ENCODE measurements around the gene PCBP3.
"Not testable (repeated sequence)": the region's sequence is repeated elsewhere in the genome, so short reads cannot be mapped to it uniquely, and the experiment has no call there.

The PCBP3 gene

DNA sequence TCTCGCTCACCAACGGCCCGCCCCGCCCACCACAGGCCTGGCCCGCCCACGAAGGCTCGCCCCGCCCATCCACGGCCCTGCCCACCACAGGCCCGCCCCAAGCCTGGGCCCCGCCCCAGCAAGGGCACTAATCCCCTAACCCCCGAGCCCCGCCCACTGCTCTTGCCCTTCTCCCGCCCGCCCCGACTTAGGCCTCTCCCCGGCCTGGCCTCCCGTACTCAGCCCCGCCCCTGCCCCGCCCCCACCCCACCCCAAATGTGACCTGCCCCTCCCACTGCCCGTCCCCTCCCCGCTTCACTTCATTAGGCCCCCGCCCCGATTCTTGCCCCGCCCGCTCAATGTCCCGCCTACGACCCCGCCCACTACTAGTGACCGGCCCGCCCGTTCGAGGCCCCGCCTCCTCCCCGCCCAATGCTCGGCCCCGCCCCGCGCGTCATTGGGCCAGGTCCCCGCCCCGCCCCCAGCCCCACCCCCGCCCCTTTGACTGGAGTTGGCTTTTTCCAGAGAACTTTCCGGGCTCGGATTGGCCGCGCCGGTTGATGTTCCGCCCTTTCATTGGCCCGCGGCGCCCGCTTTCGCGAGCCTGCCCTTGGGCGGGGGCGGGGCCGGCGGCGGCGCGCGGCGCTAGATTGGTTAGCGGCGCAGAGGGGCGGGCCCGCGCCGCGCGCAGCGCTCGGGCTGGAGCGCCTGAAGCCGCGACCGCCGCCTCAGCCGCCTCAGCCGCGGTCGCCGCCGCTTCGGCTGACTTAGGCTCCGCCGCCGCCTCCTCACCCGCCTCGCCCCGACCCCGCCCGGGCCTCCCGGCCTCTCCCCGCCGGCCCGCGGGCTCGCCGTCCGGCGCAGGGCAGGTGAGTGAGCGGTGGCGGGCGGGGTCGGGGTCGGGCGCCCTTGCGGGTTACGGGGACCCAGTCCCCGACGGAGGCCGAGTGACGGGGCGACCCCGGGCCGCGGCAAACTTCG lies at the start of gene PCBP3:
Gene PCBP3 (plus strand): TSS at position 705 of the 960 bp plus-strand sequence. CDS start 206,361 bp downstream, outside the sequence.
- peak; percentile 97 to 98 for DNase-seq

DNA sequence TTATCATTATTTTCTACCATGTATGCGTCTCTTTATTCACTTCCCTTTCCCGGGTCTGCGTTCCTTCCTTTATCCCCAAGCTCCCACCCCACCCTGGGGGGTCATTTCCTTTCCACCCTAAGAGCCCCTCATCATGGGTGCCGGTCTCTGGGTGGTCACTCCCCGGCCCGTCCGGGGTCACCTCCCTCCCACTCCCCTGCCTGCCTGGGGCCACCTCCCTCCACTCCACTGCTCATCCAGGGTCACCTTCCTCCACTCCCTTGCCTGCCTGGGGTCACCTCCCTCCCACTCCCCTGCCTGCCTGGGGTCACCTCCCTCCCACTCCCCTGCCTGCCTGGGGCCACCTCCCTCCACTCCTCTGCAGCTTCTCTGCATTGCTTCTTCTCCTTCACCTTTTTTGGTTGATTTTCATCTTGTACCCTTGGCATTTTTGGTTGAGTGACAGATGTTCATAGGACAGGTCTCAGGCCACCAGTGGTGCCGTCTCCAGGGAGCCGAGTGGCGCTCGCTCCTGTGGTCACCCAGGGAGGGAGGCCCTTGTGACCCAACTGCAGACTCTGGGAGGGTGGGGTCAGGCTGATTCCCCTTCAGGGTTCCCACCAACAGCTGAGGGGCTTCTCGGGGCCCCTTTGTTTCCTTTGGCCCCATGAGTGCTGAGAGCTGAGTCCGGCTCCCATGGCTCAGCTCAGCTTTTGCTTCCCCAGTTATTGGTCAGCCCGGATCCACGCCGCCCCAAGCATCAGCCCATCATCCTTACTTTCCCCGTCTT lies 48.6 kb upstream of the PCBP3 start:
- no peak for DNase-seq

DNA sequence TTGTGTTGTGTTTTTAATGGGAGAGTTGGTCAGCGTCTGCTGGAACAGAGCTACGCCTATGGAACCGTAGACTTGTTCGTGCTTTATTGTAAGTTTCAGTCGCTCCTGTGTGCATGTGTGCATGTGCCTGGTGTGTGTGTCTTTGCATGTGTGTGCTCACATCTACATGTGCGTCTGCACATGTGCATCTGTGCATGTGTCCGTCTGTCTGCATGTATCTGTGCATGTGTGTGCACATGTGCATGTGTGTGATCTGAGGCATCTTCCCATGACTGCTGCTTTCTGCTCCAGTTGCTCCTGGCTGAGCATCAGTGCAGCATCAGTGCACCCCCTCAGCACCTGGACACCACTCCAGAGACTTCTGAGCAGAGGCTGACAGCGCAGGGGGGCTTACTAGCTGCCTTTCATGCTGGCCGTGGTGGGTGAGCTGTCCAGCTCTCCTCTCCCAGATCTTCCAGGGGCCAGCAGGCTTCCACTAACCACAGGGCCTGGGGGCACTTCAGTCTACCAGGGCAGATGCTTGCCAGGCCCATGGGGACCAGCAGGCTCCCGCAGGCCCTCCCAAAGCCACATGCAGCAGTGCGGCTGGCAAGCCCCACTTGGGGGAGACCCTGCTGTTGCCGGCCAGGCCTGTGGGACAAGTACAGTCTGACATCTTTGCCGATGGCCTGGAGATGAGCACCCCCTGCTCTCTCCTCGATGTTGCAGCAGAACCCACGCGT lies 47.8 kb upstream of the PCBP3 start:
- no peak for DNase-seq

DNA sequence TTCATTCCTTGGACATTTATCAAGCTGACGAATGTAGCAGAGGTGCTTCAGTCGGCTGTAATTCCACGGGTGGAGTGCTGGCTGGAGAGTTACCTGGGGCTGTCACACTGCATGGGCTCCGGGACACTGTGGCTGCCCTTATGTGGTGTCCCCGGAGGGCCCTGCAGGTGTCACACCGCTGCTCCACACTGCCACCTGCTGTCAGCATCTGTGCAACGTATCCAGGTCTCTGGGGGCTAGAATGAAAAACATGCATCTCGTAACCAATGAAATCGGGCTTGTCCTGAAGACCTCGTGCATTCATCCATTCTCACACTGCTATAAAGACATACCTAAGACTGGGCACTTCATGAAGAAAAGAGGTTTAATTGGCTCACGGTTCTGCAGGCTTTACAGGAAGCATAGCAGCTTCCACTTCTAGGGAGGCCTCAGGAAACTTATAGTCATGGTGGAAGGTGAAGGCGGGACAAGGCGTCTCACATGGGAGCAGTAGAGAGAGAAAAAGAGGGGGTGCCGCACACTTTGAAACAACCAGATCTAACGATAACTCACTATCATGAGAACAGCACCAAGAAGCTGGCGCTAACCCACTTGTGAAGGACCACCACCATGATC lies 46.7 kb upstream of the PCBP3 start:
- peak; percentile 85 to 90 for DNase-seq

DNA sequence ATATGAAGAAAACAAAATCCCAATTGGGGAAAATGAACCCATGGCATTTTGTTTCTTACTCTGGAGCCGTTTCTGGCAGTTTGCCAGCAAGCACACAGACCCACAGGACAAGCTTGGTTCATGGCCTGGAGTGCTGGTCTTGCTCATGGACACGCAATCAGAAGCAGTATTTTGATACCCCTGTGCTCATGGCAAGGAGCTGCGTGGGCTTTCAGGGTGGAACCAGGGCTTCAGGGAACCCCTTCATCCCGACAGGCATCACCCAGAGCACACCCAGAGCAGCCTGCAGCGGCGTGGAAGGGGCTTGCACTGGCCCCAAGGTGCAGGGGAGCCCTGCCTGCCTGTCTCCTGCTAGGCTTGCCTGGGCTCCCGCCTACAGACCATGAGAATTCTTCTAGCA lies 45.4 kb upstream of the PCBP3 start:
- no peak for DNase-seq

DNA sequence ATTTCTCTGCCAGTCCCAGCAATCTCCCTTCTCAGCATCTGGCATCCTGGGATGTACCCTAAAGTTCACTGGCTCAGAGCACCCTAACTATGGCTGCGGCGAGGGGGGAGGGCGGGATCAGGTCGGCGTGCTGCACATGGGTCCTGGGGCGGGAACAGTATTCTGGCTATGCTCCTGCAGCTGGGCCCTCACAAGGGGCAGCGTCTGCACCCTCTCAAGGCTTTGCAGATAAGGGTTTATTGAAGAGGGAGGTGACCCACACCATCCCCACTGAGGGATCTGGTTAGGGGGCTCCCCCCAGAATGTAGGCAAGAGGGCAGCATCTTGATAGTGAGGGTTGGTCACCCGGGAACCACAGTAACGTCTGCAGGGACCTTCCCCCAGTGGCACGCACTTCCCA lies 44.9 kb upstream of the PCBP3 start:
- DNase-seq, result no peak

DNA sequence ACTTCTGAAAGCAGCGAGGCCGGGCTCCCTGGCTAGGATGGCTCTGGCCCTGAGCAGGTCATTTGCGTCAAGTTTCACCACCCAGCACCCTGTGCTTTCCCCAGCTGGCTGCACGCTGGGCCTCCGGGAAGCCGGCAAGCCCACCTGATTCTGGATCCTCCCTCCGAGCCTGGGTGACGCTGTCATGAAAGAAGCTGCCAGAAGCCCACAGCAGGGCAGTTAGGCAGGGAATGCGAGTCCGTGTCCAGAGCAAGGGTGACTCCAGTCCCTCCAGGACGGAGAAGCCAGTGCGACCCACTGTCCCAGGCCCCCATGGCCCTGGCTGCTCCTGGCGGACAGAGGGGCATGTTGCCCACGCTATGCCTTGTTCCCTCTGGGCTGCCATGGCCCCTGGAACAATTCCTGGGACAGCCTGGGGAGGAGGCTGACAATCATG lies 44.4 kb upstream of the PCBP3 start:
- DNase-seq, result no peak

DNA sequence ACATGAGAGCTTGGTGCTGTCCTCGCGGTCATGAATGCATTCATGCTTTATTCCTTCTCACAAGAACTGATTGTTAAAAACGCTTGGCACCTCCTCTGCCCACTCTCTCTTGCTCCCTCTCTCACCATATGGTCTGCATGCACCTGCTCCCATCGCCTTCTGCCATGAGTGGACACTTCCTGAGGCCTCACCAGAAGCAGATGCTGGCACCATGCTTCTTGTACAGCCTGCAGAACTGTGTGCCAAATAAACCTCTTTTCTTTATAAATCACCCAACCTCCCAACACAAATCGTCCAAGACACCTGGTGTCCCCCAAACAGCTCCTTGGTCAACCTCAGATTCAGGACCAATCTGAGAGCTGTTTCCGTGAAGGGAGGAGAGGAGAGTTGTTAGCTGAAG lies 43.3 kb upstream of the PCBP3 start:
- no peak for DNase-seq

DNA sequence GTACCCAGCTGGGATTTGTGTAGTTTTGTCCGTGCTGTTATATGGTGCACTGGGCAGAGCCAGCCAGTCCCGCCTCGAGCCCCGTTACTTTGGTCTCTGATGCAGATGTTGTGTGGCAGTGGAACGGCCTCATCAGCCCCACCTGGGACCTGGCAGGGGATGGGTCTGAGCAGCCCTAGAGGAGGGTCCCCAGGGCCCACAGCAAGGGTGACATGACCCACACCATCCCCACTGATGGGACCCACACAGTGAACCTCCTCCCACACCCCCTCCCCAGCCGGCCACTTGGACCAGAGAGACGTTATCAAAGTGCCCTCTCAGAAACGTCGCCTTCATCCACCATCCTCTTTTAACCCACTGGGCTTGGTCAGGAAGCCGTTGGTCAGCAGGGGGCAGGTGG lies 42.0 kb upstream of the PCBP3 start:
- no peak for DNase-seq

DNA sequence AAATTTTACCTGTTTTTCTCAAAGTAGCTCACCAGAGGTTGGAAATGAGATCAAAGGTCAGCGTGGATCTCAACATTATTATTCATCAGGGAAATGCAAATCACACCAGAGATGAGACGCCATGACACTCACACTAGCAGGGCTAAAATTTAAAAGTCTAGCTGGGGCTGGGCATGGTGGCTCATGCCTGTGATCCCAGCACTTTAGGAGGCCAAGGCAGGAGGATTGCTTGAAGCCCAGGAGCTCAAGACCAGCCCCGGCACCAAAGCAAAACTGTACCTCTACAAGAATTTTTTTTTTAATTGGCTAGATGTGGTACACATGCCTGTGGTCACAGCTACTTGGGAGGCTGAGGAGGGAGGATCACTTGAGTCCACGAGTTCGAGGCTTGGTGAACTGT lies 41.4 kb upstream of the PCBP3 start:
- no peak for DNase-seq

DNA sequence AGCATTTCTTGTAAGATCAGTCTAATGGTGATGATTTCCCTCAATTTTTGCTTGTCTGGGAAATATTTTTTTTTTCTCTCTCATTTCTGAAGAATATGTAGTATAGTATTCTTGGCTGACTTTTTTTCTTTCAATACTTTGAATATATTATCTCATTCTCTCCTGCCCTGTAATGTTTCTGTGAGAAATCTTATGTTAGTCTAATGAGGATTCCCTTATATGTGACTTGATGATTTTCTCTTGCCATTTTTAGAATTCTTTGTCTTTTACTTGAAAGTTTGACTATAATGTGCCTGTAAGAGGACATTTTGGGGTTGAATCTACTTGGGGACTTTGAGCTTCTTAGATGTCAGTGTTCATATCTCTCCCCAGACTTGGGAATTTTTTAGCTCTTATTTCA lies 40.0 kb upstream of the PCBP3 start:
- DNase-seq, result no peak

DNA sequence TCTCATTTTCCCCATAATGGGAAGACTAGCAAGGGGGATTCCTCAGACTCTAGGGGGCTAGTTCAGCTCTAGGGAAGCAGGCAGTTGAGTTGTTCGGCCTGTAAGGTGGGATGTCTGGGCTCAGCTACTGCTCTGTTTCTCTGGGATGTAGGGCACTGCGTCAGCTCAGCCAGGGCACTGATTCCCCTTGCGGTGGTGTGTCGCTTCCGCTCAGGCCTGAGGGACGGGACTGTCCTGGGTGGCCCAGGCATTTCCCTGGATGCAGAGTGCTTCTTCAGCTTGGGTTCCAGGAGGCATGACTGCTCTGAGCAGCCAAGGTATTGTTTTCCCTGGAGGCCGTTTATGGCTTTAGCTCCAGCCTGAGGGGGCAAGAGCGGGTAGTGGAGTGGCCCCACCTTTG lies 38.8 kb upstream of the PCBP3 start:
- DNase-seq, result not testable (repeated sequence)

DNA sequence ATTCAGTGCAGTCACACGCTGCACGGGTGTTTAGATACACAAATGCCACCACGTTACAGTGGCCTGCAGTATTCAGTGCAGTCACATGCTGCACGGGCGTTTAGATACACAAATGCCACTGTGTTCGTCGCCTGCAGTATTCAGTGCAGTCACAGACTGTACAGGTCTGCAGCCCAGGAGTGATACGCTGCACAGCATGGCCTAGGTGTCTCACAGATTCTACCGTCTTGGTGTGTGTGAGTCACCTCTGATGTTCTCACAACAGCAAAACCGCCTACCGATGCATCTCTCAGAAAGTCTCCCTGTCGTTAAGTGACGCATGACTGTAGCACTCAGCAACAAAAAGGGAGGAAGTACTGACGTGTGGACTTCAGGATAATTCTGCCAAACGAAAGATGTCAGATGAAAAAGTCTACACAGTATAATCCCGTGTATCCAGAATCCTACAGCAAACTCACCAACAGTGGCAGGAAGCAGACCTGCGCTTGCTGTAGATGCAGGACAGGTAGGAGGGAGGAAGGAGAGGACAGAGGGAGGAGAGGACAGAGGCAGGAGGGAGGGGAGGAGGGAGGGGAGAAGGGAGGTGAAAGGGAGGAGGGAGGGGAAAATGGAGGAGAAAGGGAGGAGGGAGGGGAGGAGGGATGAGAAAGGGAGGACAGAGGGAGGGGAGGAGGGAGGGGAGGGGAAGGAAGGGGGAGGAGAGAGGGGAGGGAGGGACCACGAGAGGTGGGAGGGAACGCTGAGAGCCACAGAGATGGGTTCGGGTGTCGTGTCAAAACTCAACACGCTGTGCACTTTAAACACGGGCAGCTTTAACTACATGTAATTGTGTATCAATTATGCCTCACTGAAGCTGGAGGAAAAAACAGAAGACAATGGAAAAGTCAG lies 36.3 kb upstream of the PCBP3 start:
- peak; percentile 64 to 67 for DNase-seq

DNA sequence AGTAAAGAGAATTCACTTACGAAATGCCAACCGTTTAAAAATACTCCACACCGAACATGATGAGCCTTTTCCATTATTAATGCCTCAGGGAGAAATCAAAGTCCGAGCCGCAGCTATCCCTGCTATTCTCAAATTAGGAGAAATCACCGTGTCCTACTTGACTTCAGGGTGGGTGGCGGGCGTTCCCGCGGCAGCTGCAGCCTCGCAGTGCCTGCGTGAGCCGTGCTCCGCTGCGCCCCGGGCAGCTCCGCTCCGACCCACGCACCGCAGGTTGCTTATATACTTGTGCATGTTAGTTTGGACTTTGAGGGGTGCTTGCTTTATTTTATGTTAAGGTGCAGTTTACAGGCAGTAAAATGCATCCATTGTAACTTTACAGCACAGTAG lies 35.6 kb upstream of the PCBP3 start:
- no peak for DNase-seq

DNA sequence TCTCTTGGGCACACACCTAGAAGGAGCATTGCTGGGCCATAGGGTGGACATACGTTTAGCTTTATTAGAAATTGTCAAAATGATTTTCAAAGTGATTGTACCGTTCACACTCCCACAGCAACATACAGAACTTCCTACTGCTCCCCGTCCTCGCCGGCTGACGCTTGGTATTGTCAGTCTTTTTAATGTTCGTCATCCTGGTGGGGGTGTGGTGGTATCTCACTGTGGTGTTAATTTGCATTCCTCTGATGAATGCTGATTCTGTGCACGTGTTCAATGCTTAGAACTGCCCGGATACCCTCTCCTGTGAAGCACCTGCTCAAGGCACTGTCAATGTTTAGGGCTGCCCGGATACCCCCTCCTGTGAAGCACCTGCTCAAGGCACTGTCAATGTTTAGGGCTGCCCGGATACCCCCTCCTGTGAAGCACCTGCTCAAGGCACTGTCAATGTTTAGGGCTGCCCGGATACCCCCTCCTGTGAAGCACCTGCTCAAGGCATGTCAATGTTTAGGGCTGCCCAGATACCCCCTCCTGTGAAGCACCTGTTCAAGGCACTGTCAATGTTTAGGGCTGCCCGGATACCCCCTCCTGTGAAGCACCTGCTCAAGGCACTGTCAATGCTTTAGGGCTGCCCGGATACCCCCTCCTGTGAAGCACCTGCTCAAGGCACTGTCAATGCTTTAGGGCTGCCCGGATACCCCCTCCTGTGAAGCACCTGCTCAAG lies 34.6 kb upstream of the PCBP3 start:
- peak in 1 of 2 donors; percentile 37 for DNase-seq

DNA sequence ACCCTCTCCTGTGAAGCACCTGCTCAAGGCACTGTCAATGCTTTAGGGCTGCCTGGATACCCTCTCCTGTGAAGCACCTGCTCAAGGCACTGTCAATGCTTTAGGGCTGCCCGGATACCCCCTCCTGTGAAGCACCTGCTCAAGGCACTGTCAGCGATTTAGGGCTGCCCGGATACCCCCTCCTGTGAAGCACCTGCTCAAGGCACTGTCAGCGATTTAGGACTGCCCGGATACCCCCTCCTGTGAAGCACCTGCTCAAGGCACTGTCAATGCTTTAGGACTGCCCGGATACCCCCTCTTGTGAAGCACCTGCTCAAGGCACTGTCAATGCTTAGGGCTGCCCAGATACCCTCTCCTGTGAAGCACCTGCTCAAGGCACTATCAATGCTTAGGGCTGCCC lies 33.9 kb upstream of the PCBP3 start:
- not testable (repeated sequence) for DNase-seq

DNA sequence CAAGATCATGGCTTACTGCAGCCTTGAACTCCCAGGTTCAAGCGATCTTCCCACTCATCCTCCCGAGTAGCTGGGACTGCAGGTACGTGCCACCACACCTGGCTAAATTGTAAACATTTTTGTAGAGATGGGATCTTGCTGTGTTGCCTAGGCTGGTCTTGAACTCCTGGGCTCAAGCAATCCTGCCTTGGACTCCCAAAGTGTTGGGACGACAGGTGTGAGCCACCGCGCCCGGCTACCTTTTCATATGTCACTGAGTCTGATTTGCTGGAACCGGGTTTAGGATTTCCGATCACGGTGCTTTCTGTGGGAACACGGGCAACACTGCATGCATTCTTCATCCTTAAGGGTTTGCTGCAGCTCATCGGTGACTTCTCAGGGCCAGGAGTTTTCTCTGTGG lies 32.2 kb upstream of the PCBP3 start:
- DNase-seq, result no peak

DNA sequence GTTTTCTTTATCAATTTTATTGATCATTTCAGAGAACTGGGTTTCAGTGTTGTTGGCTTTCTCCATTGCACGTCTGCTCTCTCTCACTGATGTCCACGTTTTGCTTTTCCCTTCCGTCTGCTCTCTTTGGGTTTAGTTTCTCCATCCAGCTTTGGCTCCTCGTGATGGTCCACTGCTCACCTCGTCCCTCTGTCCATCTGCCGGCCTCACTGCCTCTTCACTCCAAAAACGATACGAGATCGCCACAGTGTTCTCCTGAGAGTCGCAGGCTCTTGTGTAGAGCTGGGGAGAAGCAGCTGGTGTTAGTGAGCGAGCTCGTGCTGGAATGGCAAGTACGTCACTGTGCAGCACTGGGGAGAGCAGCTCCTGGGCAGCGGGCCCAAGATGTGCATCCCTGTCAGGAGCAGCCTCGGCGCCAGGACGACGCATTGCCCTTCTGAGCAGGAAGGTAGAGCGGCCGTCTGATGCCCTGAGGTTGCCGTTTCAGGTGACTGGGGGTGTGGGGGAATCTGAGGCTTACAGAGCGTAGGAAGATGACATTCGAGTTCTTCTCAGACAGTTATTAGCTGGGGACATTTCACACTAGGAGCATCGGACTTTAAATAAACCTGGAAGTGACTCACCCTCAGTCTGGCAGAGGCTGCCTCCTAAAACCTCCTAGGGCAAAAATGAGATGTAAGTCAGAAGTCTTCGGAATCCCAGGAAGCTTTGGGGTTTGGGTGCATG lies 31.4 kb upstream of the PCBP3 start:
- no peak for DNase-seq

DNA sequence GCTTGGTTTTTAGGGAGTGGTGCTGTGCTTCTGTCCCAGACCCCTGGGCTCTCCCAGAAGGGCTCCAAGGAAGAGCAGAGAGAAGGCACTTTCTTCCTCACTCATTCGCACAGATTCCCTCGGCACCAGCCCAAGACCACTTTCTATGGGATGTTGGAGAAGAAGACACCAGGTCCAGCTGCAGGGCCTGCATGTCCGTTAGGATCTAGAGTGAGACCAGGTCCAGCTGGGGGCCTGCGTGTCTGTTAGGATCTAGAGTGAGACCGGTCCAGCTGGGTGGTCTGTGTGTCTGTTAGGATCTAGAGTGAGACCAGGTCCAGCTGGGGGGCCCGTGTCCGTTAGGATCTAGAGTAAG lies 30.9 kb upstream of the PCBP3 start:
- DNase-seq, result not testable (repeated sequence)

DNA sequence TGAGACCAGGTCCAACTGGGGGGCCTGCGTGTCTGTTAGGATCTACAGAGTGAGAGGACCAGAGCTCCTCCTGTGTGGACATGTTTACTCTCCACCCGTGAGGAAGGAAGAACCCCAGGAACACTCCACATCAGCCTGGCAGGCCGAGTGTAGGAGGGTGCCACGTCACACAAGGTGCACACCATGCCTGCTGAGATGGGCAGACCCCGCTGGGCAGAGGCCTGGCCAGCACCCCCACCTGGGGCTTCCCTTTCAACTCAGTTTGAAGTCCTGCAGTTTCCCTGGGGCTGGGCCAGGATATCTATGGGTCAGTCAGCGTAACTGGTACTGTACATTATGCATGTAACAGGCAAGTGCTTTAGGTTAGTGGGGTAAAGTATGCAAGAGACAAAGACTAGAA lies 30.1 kb upstream of the PCBP3 start:
- DNase-seq, result no peak
